Stimulated activated CD4-positive, alpha-beta T cell treated with anti-CD3 and anti-CD28 coated beads, Interleukin-12 subunit alpha, Interleukin-12 subunit beta, amount 100 ng/mL, for 48 hours (primary cell): ENCODE data around the gene SLC38A1.
"Not testable (repeated sequence)": the region's sequence is repeated elsewhere in the genome, so short reads cannot be mapped to it uniquely, and the experiment has no call there.

Experiments
- DNase-seq, 3 donors: peaks; one replicate each; pipeline ENCODE4 v3.0.0-alpha.2; 2020; ENCODE audit warnings: low read depth in 2 of 3, low spot score in 1 of 3

The SLC38A1 gene

DNA sequence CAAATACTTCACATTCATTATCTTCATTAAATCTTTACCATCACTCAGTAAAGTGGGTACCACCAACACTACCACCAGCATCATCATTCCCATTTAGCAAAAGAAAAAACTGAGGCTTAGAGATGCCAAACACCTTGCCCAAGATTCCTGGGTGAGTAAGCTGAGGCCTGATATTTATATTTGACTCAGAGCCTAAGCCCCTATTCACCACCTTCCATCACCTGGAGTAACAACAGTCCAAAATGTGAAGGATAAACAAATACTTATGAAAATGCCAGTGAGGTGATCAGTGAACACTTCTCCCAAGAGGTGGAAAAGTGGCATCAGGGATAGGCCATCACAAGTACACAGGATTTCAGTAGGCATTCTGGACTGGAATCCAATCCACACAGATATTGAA lies 3.7 kb downstream of the SLC38A1 start:
- no peak for DNase-seq

DNA sequence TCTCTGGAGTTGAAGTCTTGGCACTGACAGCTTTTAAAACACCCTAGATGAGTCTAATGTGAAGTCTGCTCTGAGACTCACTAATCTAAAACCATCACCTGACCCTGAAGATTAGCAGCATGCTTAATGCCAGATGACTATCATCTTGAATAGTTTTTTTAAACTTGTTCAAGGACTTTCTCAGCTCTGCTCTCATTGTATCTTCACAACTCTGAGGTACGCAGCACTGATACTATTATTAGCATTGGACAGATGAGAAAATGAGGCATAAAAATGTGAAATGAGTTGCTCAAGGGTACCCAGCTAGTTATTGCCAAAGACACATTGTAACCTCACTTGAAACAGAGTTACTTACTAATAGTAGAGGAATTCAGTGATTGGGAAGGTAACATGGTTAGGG lies 4.8 kb downstream of the SLC38A1 start:
- no peak for DNase-seq

DNA sequence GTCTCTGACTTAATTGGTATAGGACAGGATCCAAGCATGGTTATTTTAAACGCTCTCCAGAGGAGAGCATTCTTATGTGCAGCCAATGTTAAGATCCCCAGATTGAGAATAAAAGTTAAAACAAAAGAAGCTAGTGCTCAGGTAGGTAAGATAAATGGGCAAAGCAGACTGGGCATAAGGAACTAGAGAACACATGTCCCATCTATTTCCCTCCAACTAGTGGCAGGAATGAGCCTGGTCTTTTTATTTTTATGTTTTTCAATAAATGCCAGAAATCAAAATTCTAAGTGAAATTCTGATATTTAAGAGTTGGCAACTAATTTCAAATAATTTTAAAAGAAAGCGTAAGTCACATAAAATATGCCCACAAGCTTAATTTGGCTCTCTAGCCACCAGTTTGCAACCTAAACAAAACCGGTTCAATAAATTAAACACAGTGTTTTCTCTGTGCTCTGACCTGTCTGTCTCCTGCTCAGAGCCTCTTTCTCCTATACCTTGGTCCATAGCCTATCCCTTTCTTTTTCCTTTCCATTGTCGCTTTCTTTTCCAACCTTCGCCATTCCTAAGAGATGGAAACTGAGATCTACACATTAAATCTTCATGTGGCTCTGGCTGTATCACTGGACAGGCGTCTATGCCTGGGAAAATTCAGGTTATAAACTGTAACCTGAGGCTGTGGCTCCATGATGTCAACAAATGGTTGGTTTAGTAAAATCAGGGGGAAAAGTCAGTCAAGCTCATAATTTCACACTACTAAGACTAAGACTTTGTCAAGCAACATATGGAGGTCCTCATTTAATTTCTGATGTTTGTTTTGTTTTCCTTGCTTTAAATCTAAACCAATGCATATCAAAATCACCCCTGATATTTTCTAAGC lies 5.5 kb downstream of the SLC38A1 start:
- no peak for DNase-seq

DNA sequence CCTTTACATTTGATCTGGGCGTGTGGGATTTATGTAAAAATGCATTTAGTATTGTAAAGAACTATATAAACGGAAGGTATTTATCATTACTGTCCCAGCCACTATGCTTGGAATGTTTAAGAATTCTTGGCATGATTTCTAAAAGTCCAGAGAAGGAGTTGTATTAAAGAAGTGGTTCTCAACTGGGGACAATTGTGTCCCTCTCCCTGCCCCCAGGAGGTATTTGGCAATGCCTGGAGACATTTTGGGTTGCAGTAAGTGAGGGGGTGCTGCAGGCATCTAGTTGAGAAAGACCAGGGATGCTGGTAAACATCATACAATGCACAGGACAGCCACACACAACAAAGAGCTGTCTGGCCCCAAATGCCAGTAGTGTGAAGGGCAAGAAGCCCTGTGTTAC lies 7.2 kb downstream of the SLC38A1 start:
- DNase-seq = no peak

DNA sequence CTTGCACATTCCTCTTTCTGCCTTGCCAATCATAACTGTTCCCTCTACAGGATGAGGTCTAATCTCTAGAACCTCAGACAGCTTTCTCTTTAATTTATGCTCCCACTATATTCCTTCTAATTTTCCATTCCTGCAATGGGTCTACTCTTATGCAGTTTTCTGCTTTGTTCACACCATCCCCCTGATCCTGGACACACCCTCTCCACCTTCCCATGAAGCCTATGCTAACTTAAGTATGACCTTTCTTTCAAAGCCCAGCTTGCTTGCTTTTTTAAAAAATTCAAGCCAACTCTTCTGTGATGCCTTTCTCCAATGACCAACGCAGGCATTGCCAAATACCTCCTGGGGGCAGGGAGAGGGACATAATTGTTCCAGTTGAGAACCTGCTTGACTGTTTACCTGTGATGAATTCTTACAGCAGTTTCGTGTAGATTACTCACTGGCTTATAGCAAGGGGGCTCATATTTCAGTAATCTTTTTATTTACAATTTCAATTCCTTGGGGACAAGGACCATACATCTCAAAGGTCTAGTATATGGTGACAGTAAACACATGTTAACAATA lies 7.8 kb downstream of the SLC38A1 start:
- no peak for DNase-seq

DNA sequence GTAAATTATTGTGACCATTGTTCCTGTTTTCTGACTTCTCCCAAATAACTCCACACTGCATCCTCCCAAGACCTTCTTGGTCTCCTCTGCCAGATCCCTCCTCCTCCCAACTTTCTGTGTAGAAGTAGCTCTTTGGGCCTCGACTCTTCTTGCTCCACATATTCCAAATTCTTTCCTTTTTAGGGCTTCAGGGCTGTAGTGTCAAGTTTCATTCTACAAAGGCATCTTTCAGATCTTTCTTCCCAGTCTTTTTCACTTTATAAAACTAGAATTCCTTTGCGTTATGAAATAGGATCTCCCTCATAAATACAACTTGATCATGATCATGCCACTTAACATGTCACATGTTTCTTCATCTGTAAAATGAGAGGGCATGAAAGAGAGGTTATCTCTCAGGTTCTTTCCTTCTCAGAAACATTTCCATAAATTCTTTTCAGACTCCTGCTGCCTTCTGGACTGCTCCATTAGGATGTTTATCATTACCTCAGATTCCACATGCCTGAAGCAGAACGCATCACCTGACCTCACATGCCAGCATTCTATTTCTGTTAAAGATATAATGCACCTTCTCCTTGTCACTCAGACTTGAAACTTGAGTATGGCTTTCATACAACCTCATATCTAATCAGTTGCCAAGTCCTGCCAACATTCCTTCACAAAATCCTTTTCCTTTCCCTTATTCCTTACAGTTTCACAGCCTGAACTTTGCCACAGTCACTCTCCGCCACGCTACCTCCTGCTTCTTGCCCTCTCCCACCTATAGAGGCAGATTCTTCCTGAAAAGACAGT lies 8.5 kb downstream of the SLC38A1 start:
- DNase-seq = no peak

DNA sequence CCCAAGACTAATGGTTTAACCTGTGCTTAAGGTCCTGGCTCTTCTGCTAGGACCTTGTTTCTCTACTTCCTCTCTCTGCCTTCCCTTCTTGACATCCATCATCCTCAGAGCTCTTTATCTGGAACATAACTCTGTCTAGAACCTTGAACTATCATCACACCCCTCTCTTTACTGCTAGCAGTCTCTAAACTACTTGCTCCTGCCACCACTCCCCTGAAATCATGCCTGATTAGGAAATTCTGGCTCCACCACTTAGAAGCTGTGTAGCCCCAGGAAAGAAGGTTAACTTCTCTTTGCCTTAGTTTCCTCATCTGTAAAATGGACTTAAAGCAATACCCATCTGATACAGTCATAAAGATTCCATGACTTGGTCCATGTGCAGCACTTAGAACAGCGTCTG lies 9.1 kb downstream of the SLC38A1 start:
- no peak for DNase-seq

DNA sequence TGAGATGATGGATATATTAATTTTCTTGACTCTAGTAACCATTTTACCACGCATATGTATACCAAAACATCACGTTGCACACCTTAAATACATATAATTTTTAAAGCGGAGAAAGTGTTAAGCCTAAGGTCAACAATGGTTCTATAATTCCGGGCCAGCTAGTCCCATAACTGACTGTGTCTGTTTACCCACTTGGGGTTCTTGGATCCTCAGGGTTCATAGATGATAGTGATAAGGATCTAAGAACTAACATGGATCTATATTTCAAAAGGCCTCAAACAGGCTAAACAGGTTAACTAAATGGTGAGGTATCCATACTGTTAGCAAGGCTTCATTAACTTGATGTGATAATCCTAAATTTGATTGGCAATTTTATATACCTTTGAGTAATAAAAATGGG lies 9.8 kb downstream of the SLC38A1 start:
- DNase-seq = no peak

DNA sequence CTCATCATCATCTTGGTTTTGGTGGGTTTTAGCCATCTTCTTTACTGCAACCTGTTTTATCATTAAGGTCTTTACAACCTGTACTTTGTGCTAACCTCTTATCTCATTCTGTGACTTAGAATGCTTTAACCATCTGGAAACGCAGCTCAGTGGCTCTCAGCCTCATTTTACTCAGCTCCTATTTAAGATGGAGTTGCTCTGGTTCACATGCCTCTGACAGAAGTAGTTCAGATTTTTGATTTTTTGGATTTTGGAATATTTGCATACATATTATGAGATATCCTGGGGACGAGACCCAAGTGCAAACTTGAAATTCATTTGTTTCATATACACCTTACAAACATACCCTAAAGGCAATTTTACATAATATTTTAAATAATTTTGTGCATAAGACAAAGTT lies 10.7 kb downstream of the SLC38A1 start:
- DNase-seq = no peak

DNA sequence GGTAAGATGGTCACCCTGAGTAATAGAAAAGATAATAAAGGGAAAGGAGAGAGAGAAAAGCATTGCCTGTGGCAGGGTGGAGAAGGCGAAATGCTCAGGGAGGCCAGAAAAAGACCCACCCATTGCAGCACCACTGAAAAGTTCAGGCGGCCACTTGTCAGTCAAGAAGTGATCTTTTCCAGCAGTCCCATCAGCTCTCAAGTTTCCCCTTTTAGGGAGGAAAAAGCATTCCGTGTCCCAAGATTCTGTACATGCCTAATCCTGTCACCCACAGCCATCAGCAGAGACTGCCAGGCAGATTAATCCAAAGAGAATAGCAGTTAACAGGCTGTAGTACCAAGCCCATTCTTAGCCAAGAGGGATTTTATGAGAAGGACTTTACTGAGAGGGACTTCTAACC lies 11.9 kb downstream of the SLC38A1 start:
- no peak for DNase-seq

DNA sequence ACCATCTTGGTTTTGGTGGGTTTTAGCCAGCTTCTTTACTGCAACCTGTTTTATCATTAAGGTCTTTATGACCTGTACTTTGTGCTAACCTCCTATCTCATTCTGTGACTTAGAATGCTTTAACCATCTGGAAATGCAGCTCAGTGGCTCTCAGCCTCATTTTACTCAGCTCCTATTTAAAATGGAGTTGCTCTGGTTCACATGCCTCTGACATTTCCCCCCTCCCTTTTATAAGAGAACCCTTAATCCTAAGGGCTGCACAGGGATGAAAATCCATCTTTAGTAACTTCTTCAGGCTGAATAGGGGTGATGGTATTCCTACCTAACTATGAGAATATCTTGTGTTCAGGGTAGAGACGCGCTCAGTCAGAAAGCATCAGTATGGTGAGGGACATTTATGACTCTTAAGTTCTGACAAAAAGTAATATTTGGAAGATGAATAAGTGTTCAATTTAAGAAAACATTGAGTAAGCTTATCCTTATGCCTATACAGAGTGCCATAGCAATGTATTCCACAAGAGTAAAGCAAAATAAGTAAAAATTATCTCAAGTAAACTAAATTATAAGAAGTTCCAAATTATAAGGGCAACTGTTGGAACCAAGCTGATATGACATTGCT lies 15.2 kb downstream of the SLC38A1 start:
- no peak for DNase-seq

DNA sequence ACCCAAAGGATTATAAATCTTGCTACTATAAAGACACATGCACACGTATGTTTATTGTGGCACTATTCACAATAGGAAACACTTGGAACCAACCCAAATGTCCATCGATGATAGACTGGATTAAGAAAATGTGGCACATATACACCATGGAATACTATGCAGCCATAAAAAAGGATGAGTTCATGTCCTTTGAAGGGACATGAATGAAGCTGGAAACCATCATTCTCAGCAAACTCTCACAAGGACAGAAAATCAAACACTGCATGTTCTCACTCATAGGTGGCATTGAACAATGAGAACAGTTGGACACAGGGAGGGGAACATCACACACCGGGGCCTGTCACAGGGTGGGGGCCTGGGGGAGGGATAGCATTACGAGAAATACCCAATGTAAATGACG lies 16.8 kb downstream of the SLC38A1 start:
- DNase-seq = not testable (repeated sequence)

DNA sequence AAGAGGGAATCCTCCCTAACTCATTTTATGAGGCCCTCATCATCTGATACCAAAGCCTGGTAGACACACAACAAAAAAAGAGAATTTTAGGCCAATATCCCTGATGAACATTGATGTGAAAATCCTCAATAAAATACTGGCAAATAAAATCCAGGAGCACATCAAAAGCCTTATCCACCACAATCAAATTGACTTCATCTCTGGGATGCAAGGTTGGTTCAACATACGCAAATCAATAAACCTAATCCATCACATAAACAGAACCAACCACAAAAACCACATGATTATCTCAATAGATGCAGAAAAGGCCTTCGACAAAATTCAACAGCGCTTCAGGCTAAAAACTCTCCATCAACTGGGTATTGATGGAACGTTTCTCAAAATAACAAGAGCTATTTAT lies 18.9 kb downstream of the SLC38A1 start:
- not testable (repeated sequence) for DNase-seq

DNA sequence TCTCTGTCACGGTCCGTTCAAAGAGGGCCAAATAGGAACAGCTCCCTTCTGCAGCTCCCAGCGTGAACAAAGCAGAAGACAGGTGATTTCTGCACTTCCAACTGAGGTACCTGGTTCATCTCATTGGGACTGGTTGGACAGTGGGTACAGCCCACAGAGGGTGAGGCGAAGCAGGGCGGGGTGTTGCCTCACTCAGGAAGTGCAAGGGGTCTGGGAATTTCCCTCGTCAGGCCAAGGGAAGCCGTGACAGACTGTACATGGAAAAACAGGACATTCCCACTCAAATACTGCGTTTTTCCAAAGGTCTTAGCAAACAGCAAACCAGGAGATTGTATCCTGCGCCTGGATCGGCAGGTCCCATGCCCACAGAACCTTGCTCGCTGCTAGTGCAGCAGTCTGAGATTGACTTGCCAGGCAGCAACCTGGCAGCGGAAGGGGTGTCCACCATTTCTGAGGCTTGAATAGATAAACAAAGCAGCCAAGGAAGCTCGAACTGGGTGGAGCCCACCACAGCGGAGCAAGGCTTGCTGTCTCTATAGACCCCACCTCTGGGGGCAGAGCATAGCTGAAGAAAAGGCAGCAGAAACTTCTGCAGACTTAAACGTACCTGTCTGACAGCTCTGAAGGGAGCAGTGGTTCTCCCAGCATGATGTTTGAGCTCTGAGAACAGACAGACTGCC lies 22.7 kb downstream of the SLC38A1 start:
- DNase-seq = no peak

DNA sequence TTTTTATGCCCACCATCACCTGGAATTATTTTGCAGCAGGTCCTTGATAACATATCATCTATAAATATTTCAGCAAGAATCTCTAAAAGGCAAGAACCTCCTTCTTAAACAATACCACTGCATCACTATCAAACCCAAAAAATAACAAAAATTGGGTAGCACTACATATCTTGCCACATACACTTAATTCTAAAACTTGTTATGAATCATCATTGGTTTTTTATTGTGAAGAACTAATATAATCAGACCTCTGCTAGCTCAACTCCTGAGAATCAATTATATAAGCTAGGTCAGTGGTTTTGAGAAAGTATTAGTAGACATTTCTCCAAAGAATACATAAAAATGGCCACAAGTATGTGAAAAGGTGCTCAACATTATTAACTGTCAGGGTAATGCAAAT lies 23.8 kb downstream of the SLC38A1 start:
- no peak for DNase-seq

DNA sequence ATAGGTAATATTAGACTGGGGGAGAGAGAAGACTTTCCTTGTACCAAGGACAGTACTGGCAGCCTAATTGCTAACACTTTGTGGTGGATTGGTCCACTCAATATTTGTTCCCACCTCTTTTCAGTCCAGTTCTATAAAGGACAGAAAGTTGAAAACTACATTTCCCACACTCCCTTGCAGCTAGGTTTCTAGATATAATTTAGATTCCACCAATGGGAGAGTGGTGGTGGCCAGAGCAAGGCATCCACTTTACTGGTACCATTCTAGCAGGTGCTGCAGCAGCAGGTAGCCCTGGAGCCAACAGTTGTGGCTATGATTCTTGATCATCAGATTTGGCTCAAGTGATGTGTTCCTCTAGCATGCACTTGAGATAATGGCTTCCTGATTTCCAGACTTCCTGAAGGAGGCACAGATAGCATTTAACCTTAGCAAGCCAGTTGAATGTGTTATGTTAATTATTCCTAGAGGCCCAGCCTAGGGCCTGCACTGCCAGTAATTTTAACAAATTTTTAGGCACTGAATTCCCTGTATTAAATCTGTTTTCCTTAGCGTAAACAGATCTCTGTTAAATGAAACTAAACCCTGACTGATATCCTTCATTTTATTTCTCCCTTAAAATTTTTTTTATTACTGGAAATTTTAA lies 24.4 kb downstream of the SLC38A1 start:
- no peak for DNase-seq

DNA sequence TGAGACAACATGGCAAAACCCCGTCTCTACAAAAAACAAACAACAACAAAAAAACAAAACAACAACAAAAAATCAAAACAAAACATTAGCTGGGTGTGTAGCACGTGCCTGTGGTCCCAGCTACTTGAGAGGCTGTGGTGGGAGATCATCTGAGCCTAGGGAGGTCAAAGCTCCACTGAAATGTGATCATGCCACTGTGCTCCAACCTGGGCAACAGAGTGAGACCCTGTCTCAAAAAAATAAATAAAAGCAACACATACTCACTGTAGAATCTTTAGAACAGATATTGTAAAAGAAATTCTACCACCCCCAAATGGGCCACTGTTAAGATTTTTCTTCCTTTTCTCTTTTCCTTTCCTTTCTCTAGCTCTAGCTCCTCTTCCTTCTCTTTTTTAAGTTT lies 26.3 kb downstream of the SLC38A1 start:
- DNase-seq = no peak

DNA sequence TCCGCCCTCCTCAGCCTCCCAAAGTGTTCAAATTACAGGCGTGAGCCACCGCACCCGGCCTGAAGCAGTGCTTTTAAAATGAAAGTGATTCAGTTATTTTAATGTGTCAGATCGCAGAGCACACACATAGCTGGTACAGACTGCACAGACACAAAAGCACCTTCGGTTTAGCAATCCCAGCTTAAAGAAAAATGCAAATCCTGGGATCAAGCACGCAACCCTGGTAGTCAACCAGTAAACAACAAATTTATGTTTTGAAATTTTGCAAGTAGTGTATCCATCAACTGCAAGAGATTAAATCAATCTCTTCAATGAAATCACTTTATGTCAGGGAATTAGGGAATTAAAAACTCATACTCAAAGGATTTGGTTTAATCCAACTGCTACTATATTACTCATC lies 28.4 kb downstream of the SLC38A1 start:
- no peak for DNase-seq

DNA sequence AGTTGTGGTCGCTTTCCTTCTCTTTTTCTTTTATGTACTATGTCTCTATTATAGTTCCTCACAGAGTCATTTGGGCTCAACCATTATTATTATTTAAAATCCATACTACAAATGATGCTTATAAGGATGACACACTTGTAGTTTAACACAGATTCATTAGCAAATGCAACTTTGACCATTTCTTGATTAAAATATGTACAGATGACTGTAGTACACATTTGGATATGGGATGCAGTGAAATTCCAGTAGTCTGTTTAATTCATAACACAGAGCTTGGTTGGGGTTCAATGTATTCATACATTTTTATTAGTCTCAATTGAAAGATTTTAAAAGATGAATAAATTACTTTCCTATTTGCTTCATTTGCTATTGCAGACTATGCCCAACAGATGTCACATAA lies 30.0 kb downstream of the SLC38A1 start:
- DNase-seq = no peak

DNA sequence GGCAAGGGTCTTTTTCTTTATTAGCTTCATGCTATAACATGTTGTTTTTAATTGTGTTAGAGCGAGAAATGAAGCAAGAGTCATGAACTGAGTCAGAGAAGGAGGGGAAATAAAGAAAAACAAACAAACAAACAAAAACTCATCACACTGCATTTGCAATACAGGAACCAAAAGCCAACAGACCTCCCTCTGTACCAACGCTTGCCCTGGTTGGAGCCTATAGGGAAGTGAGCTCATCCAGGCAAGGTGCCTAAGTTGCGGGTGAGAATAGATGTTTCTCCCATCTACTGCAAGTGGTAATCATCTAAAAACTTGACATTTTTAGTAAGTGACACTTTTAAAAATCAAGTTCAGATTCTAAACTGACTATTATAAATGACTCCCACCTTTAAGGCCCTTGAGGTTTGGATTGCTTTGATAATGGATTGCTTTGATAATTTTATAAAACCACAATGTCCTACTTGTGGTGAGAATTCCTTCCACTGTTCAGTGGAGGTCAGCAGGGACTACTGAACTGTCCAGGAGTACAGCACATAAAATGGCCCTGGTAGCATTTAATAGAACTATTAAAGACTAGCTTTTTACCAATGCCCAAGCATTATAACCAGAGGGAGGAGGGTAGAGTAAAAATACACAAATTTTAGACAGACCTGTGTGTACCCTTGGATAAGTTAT lies 31.3 kb downstream of the SLC38A1 start:
- DNase-seq = no peak
